Right ventricle myocardium inferior (tissue), 1 donor: ENCODE measurements around the gene CYP2W1. TPM values are rescaled to one million over a fixed set of nuclear protein-coding genes. Genes with fewer than 3 reads are reported as not detected.

Experiments used
- ATAC-seq: fragments of 200-7000 bp; cut with Tn5 transposase; one replicate; pipeline ENCODE4 v1.9.1; 2020; ENCODE audit warnings: mild to moderate bottlenecking, moderate library complexity
- DNase-seq: peaks from one replicate; pipeline ENCODE4 v3.0.0; 2021; ENCODE audit errors: missing footprints
- intact Hi-C: fragments of 100-400 bp; cut with DNase I; formaldehyde crosslinking; loops from one replicate; pipeline ENCODE4 v1.11.0; 2022
- total RNA-seq: library from RNA; stranded (reverse); fragmentation: NEBNext Ultra II Directional; extraction: Animal tissue kit (Norgen Biotek cat#: 25700); gene quantifications from one replicate; pipeline ENCODE4 v1.2.1, GENCODE V29; 2021
- donor health status: DM: no; HTN: yes; CAD: no; lungs with severe emphysema.

The CYP2W1 gene
- total RNA-seq, 1 donor from 2014 or later, result not detected

GRCh38 chr7:1019789-1020610, 37.0 kb downstream of the CYP2W1 start:
- ATAC-seq (no peak), DNase-seq (peak; percentile 65)
- intact Hi-C loops, result no loop called here

- intact Hi-C loops, result no loop called here
- peak; percentile 37 for DNase-seq
- no peak for ATAC-seq
Measured at GRCh38 chr7:1020849-1021251, 37.9 kb downstream of the CYP2W1 start.

GRCh38 chr7:1021366-1021765, 38.4 kb downstream of the CYP2W1 start:
- peak; percentile 58 for DNase-seq
- ATAC-seq, result no peak
- intact Hi-C loops, result no loop called here

GRCh38 chr7:1021931-1022330, 39.0 kb downstream of the CYP2W1 start:
- DNase-seq, result peak; percentile 62
- no peak for ATAC-seq
- intact Hi-C loops, result no loop called here

- DNase-seq (no peak), ATAC-seq (no peak)
- intact Hi-C loops, result no loop called here
Measured at GRCh38 chr7:1022356-1022755, 39.4 kb downstream of the CYP2W1 start.

GRCh38 chr7:1022801-1023465, 40.0 kb downstream of the CYP2W1 start:
- ATAC-seq (no peak), DNase-seq (peak; percentile 44)
- intact Hi-C loops, result no loop called here

- ATAC-seq (no peak), DNase-seq (peak; percentile 20)
- intact Hi-C loops, result no loop called here
Measured at GRCh38 chr7:1024331-1024841, 41.4 kb downstream of the CYP2W1 start.

- intact Hi-C loops, result loop anchor here (5.0 kb wide), 1 partner anchor 37 kb away; no protein-coding TSS in a partner anchor
- DNase-seq (peak; percentile 57), ATAC-seq (no peak)
Measured at GRCh38 chr7:1024876-1025742, 42.1 kb downstream of the CYP2W1 start.

GRCh38 chr7:1025743-1026581, 43.0 kb downstream of the CYP2W1 start:
- DNase-seq, result peak; percentile 48
- no peak for ATAC-seq
- intact Hi-C loops, result loop anchor here (5.0 kb wide), 1 partner anchor 36 kb away; no protein-coding TSS in a partner anchor

- DNase-seq (peak; percentile 55), ATAC-seq (no peak)
- intact Hi-C loops, result loop anchor here (5.0 kb wide), 1 partner anchor 36 kb away; no protein-coding TSS in a partner anchor
Measured at GRCh38 chr7:1026721-1027161, 43.8 kb downstream of the CYP2W1 start.

GRCh38 chr7:1027242-1028043, 44.5 kb downstream of the CYP2W1 start:
- intact Hi-C loops, result loop anchor here (2.0 to 5.0 kb wide), 2 partner anchors 17 to 35 kb away; partner anchors contain the start of gene GPR146
- DNase-seq (peak; percentile 70), ATAC-seq (no peak)

- DNase-seq, result peak; percentile 95
- ATAC-seq, result peak; percentile 93
- intact Hi-C loops, result loop anchor here (2.0 to 5.0 kb wide), 2 partner anchors 17 to 34 kb away; partner anchors contain the start of gene GPR146
Measured at GRCh38 chr7:1028044-1028770, 45.2 kb downstream of the CYP2W1 start.

- ATAC-seq (peak; percentile 91), DNase-seq (peak; percentile 90)
- intact Hi-C loops, result loop anchor here (2.0 to 5.0 kb wide), 2 partner anchors 16 to 33 kb away; partner anchors contain the start of gene GPR146
Measured at GRCh38 chr7:1028775-1029636, 46.0 kb downstream of the CYP2W1 start.

GRCh38 chr7:1029637-1030443, 46.9 kb downstream of the CYP2W1 start:
- ATAC-seq (no peak), DNase-seq (no peak)
- intact Hi-C loops, result loop anchor here (2.0 to 5.0 kb wide), 2 partner anchors 15 to 32 kb away; partner anchors contain the start of gene GPR146
